ENCODE measurements around the gene RALGAPA2.

The RALGAPA2 gene

GRCh38 chr20:20432618-20433286 lies 279.7 kb downstream of the RALGAPA2 start:
- H3K27ac Mint-ChIP-seq: no peak overlapping the region
- no peaks in the 10 kb centered on the region for H3K9me3 Mint-ChIP-seq
- no peak for DNase-seq
- H3K4me3 Mint-ChIP-seq: no peak overlapping the region
- no peaks in the 10 kb centered on the region for H3K27me3 Mint-ChIP-seq (ENCODE audit: low read depth, poor library complexity)
- TF ChIP-seq CTCF (IDR thresholded peaks at IDR 0.05): no peak
- H3K36me3 Mint-ChIP-seq (ENCODE audit: low read depth): peaks cover 6% of the 10 kb centered on the region
- no peaks in the 10 kb centered on the region for H3K4me1 Mint-ChIP-seq

GRCh38 chr20:20430066-20430465 lies 282.4 kb downstream of the RALGAPA2 start:
- Mint-ChIP-seq H3K36me3 (ENCODE audit: low read depth) (no peaks in the 10 kb centered on the region), H3K4me1 (no peaks in the 10 kb centered on the region), H3K27me3 (ENCODE audit: low read depth, poor library complexity) (peaks cover 4% of the 10 kb centered on the region), H3K9me3 (no peaks in the 10 kb centered on the region), H3K4me3 (no peak overlapping the region), H3K27ac (no peak overlapping the region)
- no peak for DNase-seq
- no peak for TF ChIP-seq CTCF (IDR thresholded peaks at IDR 0.05)

GRCh38 chr20:20428067-20428466 lies 284.4 kb downstream of the RALGAPA2 start:
- H3K36me3 Mint-ChIP-seq (ENCODE audit: low read depth): no peaks in the 10 kb centered on the region
- no peak overlapping the region for H3K4me3 Mint-ChIP-seq
- no peaks in the 10 kb centered on the region for H3K9me3 Mint-ChIP-seq
- H3K27ac Mint-ChIP-seq: no peak overlapping the region
- no peak for TF ChIP-seq CTCF (IDR thresholded peaks at IDR 0.05)
- peaks cover 4% of the 10 kb centered on the region for H3K27me3 Mint-ChIP-seq (ENCODE audit: low read depth, poor library complexity)
- H3K4me1 Mint-ChIP-seq: no peaks in the 10 kb centered on the region
- no peak for DNase-seq

GRCh38 chr20:20427227-20427864 lies 285.1 kb downstream of the RALGAPA2 start:
- Mint-ChIP-seq H3K4me3 (no peak overlapping the region), H3K27me3 (ENCODE audit: low read depth, poor library complexity) (peaks cover 4% of the 10 kb centered on the region), H3K4me1 (no peaks in the 10 kb centered on the region), H3K36me3 (ENCODE audit: low read depth) (no peaks in the 10 kb centered on the region), H3K9me3 (no peaks in the 10 kb centered on the region), H3K27ac (no peak overlapping the region)
- no peak for TF ChIP-seq CTCF (IDR thresholded peaks at IDR 0.05)
- no peak for DNase-seq

GRCh38 chr20:20426655-20426907 lies 285.9 kb downstream of the RALGAPA2 start:
- H3K27me3 Mint-ChIP-seq (ENCODE audit: low read depth, poor library complexity): peaks cover 4% of the 10 kb centered on the region
- no peak overlapping the region for H3K27ac Mint-ChIP-seq
- no peak overlapping the region for H3K4me3 Mint-ChIP-seq
- H3K9me3 Mint-ChIP-seq: no peaks in the 10 kb centered on the region
- H3K36me3 Mint-ChIP-seq (ENCODE audit: low read depth): no peaks in the 10 kb centered on the region
- DNase-seq: no peak
- TF ChIP-seq CTCF (IDR thresholded peaks at IDR 0.05): no peak
- H3K4me1 Mint-ChIP-seq: no peaks in the 10 kb centered on the region

Data from nephron progenitor cell (in vitro differentiated cells).